Suppressor macrophage treated with lipopolysaccharide for 4 hours (primary cell): ENCODE measurements around the gene ADCY3.
"Not testable (repeated sequence)": the region's sequence is repeated elsewhere in the genome, so short reads cannot be mapped to it uniquely, and the experiment has no call there.

Experiments used
- DNase-seq: peaks from one replicate; pipeline ENCODE4 v3.0.0-alpha.2; 2020

The ADCY3 gene

GRCh38 chr2:24805811-24806660 is 114.0 kb downstream of the ADCY3 start:
- not testable (repeated sequence) for DNase-seq

GRCh38 chr2:24800487-24800886 is 119.5 kb downstream of the ADCY3 start:
- not testable (repeated sequence) for DNase-seq

- no peak for DNase-seq
Observed at GRCh38 chr2:24797644-24798043, 122.4 kb downstream of the ADCY3 start.

- no peak for DNase-seq
Observed at GRCh38 chr2:24793761-24794435, 126.1 kb downstream of the ADCY3 start.

GRCh38 chr2:24792874-24793760 is 126.9 kb downstream of the ADCY3 start, which contains the start of the genes CENPO and PTRHD1:
Gene CENPO (plus strand): TSS chr2:24793425. CDS start chr2:24793920, 495 bp downstream.
Gene PTRHD1 (minus strand): TSS chr2:24793391. CDS start chr2:24793377, 14 bp downstream.
- DNase-seq: peak; percentile 98

- DNase-seq: no peak
Observed at GRCh38 chr2:24792542-24792873, 127.5 kb downstream of the ADCY3 start.

GRCh38 chr2:24791452-24791851 is 128.6 kb downstream of the ADCY3 start:
- DNase-seq: no peak

- DNase-seq: no peak
Observed at GRCh38 chr2:24788816-24789215, 131.2 kb downstream of the ADCY3 start.

GRCh38 chr2:24787532-24787931 is 132.5 kb downstream of the ADCY3 start:
- DNase-seq: no peak

GRCh38 chr2:24785671-24786321 is 134.2 kb downstream of the ADCY3 start:
- DNase-seq: peak; percentile 29

GRCh38 chr2:24783641-24784040 is 136.4 kb downstream of the ADCY3 start:
- no peak for DNase-seq

- DNase-seq: peak; percentile 28
Observed at GRCh38 chr2:24779116-24779515, 140.9 kb downstream of the ADCY3 start.

GRCh38 chr2:24774373-24774772 is 145.7 kb downstream of the ADCY3 start:
- no peak for DNase-seq

GRCh38 chr2:24771764-24772586 is 148.1 kb downstream of the ADCY3 start:
- no peak for DNase-seq

GRCh38 chr2:24771061-24771460 is 149.0 kb downstream of the ADCY3 start:
- DNase-seq: no peak
